Endothelial cell (in vitro differentiated cells): ENCODE results near the gene ENOSF1. TPM values are rescaled to one million over a fixed set of nuclear protein-coding genes. Genes with fewer than 3 reads are reported as not detected.

ENCODE experiments used
- DNase-seq: peaks from one replicate; pipeline ENCODE4 v3.0.0; 2021; ENCODE audit warnings: low spot score
- H3K27ac Mint-ChIP-seq: one replicate; pipeline ENCODE4 v1.8.0; 2021; ENCODE audit warnings: mixed read lengths, inconsistent platforms; ENCODE audit not compliant: unreplicated experiment
- H3K27me3 Mint-ChIP-seq: one replicate; pipeline ENCODE4 v1.8.0; 2021; ENCODE audit warnings: mild to moderate bottlenecking, moderate library complexity, mixed read lengths, inconsistent platforms; ENCODE audit not compliant: unreplicated experiment
- H3K36me3 Mint-ChIP-seq: one replicate; pipeline ENCODE4 v1.8.0; 2021; ENCODE audit warnings: mild to moderate bottlenecking, low read depth, mixed read lengths, inconsistent platforms; ENCODE audit not compliant: unreplicated experiment
- H3K4me1 Mint-ChIP-seq: one replicate; pipeline ENCODE4 v1.8.0; 2021; ENCODE audit warnings: mild to moderate bottlenecking, mixed read lengths, inconsistent platforms; ENCODE audit not compliant: unreplicated experiment
- H3K4me3 Mint-ChIP-seq: one replicate; pipeline ENCODE4 v1.8.0; 2021; ENCODE audit warnings: mild to moderate bottlenecking, mixed read lengths, inconsistent platforms; ENCODE audit not compliant: unreplicated experiment
- H3K9me3 Mint-ChIP-seq: one replicate; pipeline ENCODE4 v1.8.0; 2021; ENCODE audit warnings: mixed read lengths, inconsistent platforms; ENCODE audit not compliant: unreplicated experiment
- CTCF ChIP-seq: fragments of 200-600 bp; sonication (generic); IDR thresholded peaks from one replicate; pipeline ENCODE4 v1.5.0; 2021; ENCODE audit warnings: antibody characterized with exemption; ENCODE audit not compliant: unreplicated experiment
- total RNA-seq: library from RNA; stranded (reverse); fragmentation: NEBNext Ultra II Directional; extraction: Animal tissue kit (Norgen Biotek cat#: 25700); gene quantifications from one replicate; pipeline ENCODE4 v1.2.1, GENCODE V29; 2021; ENCODE audit not compliant: unreplicated experiment

ENOSF1 gene
- total RNA-seq, 1 donor from 2014 or later: 31.8 TPM

GRCh38 chr18:744832-745597 lies 32.6 kb upstream of the ENOSF1 start:
- Mint-ChIP-seq H3K27me3 (peaks cover 2% of the 10 kb centered on the region), H3K27ac (peak overlapping the region; percentile 24), H3K4me1 (peaks cover 4% of the 10 kb centered on the region), H3K4me3 (no peak overlapping the region), H3K9me3 (no peaks in the 10 kb centered on the region), H3K36me3 (peaks cover 24% of the 10 kb centered on the region)
- no peak for TF ChIP-seq CTCF
- DNase-seq: no peak

GRCh38 chr18:741931-742512 lies 29.6 kb upstream of the ENOSF1 start:
- H3K36me3 Mint-ChIP-seq: peaks cover 26% of the 10 kb centered on the region
- peak; percentile 89 for TF ChIP-seq CTCF
- H3K27ac Mint-ChIP-seq: peak overlapping the region; percentile 64
- H3K9me3 Mint-ChIP-seq: no peaks in the 10 kb centered on the region
- H3K27me3 Mint-ChIP-seq: peaks cover 2% of the 10 kb centered on the region
- DNase-seq: no peak
- no peak overlapping the region for H3K4me3 Mint-ChIP-seq
- peaks cover 5% of the 10 kb centered on the region for H3K4me1 Mint-ChIP-seq

- Mint-ChIP-seq H3K4me1 (no peaks in the 10 kb centered on the region), H3K36me3 (peaks cover 52% of the 10 kb centered on the region), H3K27ac (no peak overlapping the region), H3K9me3 (no peaks in the 10 kb centered on the region), H3K27me3 (no peaks in the 10 kb centered on the region), H3K4me3 (no peak overlapping the region)
- TF ChIP-seq CTCF: no peak
- no peak for DNase-seq
Observed at GRCh38 chr18:732371-732770, 19.9 kb upstream of the ENOSF1 start.

- H3K4me1 Mint-ChIP-seq: no peaks in the 10 kb centered on the region
- H3K36me3 Mint-ChIP-seq: peaks cover 50% of the 10 kb centered on the region
- no peak overlapping the region for H3K27ac Mint-ChIP-seq
- H3K27me3 Mint-ChIP-seq: no peaks in the 10 kb centered on the region
- TF ChIP-seq CTCF: no peak
- DNase-seq: no peak
- H3K4me3 Mint-ChIP-seq: peak overlapping the region; percentile 11
- no peaks in the 10 kb centered on the region for H3K9me3 Mint-ChIP-seq
Observed at GRCh38 chr18:731185-731584, 18.8 kb upstream of the ENOSF1 start.

- H3K4me1 Mint-ChIP-seq: no peaks in the 10 kb centered on the region
- no peak overlapping the region for H3K27ac Mint-ChIP-seq
- H3K36me3 Mint-ChIP-seq: peaks cover 45% of the 10 kb centered on the region
- TF ChIP-seq CTCF: no peak
- no peaks in the 10 kb centered on the region for H3K27me3 Mint-ChIP-seq
- H3K9me3 Mint-ChIP-seq: no peaks in the 10 kb centered on the region
- no peak for DNase-seq
- peak overlapping the region; percentile 64 for H3K4me3 Mint-ChIP-seq
Observed at GRCh38 chr18:730692-731091, 18.3 kb upstream of the ENOSF1 start.
